Measurements from ENCODE around the gene MICAL1.

DNA sequence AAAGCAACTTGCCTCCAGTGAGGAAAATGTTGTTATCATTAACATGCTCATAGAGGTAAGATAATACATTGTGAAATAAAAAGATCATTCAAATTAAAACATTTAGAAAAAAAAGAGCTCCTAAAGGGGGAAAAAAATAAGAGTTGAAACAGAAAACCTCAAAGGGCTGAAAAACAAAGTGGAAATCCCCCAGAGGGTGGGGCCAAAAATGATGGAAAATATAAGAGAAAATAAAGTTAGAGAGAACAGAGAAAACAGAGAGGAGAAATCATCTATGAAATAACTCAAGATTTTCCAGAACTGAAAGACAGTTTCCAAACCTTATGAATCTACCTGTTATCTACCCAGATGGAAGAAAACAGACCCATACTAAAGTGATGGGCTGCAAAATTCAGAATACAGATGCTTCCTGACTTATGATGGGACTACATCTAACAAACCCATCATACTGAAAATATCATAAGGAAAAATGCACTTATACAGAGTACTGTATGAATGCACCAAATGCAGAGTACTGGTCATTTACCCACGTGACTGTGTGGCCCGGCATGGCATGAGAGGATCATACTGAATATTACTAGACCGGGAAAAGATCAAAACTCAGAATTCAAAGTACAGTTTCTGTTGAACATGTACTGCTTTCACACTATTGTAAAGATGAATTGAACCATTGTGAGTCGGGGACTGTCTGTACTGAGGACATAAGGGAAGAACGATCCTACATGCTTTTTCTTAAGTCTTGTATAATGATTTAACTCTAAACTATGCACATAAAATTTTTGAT is 23.5 kb upstream of the MICAL1 start:
- no peak for TF ChIP-seq EZH2phosphoT487 (IDR thresholded peaks at IDR 0.05; ENCODE audit: borderline replicate concordance, low read depth, low read length)
- TF ChIP-seq, protein P1, sequence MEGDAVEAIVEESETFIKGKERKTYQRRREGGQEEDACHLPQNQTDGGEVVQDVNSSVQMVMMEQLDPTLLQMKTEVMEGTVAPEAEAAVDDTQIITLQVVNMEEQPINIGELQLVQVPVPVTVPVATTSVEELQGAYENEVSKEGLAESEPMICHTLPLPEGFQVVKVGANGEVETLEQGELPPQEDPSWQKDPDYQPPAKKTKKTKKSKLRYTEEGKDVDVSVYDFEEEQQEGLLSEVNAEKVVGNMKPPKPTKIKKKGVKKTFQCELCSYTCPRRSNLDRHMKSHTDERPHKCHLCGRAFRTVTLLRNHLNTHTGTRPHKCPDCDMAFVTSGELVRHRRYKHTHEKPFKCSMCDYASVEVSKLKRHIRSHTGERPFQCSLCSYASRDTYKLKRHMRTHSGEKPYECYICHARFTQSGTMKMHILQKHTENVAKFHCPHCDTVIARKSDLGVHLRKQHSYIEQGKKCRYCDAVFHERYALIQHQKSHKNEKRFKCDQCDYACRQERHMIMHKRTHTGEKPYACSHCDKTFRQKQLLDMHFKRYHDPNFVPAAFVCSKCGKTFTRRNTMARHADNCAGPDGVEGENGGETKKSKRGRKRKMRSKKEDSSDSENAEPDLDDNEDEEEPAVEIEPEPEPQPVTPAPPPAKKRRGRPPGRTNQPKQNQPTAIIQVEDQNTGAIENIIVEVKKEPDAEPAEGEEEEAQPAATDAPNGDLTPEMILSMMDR (conservative IDR thresholded peaks at IDR 0.05; ENCODE audit: low read length): no peak
